Measurements from ENCODE around the gene PRRX1. TPM values are rescaled to one million over a fixed set of nuclear protein-coding genes. Genes with fewer than 3 reads are reported as not detected.

Gene PRRX1
- total RNA-seq, 1 donor from 2014 or later = not detected

DNA sequence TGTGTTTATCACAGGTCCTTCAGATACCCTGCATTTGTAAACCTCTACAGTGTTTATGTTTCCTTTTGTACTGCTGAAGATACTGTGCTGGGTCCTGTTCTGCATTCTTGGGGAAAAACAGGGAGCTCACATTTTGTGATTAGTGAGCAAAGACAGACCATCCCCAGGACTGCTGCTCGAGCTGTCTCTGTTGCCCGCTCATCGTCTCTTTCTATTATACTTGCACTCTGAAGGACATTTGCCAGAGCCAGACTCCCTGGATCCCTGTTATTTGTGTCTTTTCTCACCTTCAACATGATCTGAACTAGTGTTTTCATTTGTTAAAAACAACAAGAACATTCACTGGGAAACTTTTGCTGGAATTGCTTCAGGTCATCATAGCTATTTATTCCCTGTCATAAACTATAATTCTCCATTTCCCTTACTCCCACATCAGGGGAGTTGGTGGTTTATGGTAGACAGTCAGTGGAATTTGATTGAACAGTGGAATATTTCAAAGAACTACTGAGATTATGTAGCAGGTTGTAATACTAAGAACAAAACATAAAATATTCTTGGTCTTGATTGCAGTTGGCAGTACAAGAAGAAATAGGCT lies 53.0 kb downstream of the PRRX1 start:
- intact Hi-C loops (cut with micrococcal nuclease) = no loop called here

DNA sequence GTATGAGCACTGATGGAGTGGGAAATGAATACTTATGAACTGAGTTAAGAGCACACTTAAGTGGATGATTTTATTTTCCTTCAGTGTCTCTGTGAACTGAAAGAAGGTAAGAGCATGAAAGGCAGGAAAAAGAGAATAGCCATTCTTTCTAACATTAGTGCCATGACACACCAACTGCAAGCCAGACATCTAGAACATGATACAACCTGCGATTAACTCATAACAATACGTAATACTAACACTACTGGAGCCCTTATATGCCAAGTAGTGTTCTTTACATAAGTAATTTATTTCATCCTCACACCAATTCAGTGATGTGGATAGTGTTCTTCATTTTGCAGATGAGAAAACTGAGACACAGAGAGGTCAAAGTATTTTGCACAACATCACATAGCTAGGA lies 56.7 kb downstream of the PRRX1 start:
- intact Hi-C loops (cut with micrococcal nuclease) = no loop called here

DNA sequence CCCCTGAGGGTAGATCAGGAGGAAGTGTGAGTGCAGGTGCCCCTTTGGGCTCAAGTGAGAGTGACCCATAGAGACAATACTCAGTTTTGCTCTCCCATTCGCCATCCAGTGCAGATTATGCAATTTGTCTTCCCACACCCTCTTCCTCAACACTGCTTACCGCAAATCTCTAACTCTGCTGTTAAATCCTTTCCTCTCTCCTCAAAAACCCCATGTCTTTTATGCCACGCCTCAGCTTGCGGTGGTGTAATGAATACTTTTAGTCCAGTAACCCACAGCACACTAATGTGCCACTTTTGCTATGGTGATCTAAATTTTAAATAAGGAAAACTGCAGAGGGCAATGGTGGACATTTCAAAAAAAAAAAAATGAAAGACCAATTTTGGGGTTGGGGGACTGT lies 57.7 kb downstream of the PRRX1 start:
- intact Hi-C loops (cut with micrococcal nuclease) = no loop called here

DNA sequence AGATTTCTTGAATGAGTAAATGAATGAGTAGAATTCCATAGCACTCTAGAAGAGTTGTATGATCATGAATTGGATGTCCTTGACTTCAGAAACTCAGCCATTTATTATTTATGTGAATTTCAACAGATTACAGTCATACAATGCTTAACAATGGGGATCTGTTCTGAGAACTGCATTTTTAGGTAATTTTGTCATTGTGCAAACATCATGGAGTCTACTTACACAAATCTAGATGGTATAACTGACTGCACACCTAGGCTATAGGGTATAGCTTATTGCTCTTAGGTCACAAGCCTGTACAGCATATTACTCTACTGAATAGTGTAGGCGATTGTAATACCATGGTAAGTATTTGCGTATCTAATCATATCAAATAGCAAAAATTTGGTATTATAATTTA lies 59.6 kb downstream of the PRRX1 start:
- intact Hi-C loops (cut with micrococcal nuclease) = no loop called here

DNA sequence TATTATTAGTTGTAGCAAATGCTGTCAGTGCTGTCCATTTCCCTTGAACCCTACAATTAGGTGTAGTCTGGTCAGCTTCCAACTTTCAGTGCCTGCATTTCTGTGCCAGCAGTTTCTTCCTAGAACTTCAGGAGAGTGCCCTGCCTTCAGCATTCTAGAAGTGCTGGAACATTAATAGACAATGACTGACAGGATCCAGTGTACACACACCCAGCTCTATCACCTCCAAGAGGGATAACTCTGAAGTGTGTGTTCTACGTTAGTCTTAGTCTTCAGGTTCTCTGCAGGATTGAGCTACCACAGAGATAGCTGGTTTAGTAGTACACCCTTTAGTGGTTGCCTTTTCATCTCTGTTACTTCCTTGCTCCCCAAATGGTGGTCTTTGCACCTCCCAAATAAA lies 61.4 kb downstream of the PRRX1 start:
- intact Hi-C loops (cut with micrococcal nuclease) = no loop called here

DNA sequence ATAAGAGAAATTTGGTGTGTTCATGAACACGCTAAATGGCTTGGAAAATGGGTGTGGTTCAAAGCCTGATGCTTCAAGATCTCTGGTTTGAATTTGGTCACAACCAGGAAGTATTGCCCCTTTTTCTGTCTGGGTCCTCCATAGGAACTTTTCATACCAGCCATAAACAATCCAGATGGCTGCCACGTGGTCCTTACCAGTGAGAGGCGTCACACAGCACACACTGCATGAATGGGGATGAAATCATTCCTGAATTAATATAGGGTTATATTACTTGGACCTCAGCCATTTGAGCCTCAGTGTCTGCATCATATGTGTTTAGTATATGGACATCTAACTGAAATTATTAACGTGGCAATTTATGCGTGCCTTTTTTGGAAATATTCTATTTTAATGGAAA lies 64.0 kb downstream of the PRRX1 start:
- intact Hi-C loops (cut with micrococcal nuclease) = no loop called here

DNA sequence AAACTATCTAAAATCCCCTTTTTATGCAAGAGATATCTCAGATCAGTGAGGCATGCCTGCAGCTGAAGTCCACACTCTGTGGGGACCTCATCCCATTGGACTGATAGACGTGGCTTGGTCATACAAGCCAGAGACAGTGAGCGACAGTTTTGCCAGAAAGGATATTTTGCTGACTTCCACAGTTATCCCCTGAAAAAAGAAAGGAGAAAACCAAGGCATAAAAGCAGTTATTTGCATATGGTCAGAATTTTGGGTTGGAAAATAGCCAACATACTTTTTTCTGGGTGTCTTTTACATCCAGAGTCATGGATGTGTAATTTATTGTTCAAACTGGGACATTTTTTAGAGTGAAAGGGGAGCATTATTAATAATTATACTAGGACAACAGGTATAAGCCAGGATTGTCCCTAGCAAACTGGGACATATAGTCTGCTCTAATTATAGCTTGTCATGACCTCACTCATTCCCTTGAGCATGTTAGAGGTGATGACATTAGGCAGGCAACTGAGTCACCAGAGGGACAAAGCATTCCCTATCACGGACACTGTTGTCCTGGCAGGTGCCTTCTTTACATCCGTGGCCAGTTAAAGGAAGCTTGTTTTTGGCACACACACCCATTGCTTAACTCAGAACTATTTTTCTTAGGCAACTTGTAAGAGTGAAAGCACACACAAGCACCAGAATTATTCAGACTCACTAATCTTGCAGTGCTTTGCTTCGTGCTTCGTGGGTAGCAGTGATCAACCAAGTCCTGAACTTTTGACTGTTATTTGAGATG lies 65.5 kb downstream of the PRRX1 start:
- intact Hi-C loops (cut with micrococcal nuclease) = no loop called here

DNA sequence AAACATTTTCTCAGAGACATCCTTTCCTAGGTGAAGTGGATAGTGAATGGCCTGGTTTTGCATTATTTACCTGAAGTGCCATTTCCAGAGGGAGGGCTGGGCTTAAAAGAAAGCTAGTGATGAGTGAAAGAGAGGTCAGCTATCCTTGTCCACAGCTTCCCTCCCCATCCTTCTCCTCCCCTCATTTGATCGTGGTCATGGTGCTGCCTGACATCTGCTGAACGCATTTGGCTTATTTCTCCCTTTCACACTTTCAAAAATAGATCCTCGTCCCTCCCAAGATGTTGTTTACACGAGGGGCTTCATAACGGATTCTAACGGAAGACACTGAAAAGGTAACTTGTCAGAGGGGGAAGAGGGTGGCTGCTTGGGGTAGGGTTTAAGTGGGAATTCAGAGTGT lies 66.1 kb downstream of the PRRX1 start:
- intact Hi-C loops (cut with micrococcal nuclease) = no loop called here

DNA sequence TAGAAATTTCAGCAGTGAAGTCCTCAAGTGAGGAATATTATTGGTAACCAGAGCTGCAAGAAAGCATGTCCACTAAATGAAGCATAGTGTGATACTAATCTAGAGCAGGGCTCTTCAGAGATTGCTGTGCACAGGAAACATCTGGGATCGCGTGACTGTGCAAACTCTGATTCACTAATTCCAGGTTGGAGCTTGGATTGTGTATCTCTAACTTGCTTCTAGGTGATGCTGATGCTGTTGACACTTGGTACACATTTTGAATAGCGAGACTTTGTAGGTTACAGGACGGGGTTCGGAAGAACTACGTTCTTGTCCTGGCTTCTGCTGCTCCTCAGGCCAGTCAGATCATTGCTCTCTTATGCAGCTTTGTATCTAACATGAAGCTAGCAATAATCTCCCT lies 66.5 kb downstream of the PRRX1 start:
- intact Hi-C loops (cut with micrococcal nuclease) = no loop called here

DNA sequence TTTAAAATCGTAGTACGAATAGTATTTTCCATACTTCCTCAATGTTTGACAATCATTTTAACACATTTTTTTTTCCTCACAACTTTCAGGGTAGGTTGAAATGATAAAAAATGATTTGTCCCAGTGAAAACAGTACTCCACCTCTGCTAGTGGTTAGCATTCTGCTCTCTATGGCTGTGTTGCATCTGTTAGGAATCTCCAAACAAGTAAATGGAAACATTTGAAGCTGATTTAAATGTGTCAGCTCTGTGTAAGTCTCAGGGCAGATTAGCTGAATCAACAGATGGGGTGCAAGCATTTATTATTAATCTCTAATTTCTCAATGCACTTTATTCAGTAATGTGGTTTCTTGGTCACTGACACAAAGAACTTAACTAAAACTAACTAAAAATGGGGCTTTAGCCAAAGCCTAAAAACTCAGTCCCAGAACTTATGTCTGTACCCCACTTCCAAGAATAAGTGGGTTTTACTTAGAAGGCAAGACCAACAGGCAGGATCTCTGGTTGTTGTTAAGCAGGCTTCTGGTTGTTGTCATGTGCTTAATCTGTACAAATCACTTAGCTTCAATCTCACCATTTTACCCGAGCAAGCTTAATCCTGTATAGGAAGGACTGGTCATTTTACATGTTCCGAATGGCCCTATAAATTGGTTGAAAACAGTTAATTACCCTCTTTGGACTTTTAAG lies 67.8 kb downstream of the PRRX1 start:
- intact Hi-C loops (cut with micrococcal nuclease) = no loop called here

DNA sequence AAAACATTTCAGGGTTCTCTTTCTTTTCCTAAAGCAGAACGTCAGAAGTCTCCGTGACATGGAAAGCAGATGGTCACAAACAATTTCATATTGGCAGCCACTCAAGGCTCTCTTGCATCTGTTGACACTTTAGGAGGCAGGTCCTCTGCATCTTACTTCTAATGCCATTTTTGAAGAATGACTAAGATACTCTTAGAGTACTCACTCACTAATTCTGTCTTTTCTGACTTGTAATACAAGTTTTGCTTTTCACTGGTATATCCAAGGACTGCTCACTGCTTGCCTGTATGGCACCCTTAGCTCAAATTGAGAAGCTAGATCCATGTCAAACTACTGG lies 68.3 kb downstream of the PRRX1 start:
- intact Hi-C loops (cut with micrococcal nuclease) = no loop called here

DNA sequence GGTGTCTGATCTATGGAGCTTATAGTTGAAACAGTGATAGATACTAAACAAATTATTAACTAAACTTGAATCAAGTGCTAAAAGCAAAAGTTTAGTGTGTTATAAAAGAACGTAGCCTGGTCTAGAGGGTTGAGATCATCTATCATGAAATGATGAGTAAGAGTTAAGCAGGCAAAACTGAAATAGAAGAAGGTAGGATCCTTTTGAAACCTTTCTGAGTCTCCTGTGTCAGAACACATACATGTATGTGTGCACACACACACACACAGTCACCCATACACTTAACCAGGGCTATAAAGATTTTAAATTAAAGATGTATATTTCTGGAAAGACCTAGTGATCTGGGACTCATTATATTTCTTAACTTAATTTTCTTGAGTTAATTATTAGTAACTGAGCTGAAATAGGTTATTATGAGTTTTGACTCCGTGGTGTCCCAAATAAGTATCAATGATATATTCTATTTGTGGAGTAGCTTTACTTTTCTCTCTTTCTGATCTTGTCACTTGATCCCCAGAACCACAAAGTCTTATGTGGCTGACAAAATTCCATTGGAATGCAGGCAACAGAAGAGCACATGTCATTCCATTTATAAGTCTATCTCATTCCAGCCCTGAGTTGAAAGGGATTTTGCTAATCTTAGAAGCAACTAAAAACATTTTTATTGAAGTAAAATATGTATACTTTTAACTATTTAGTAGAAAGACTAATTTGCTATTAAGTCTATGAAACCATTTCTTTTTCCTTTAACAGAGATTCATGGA lies 70.7 kb downstream of the PRRX1 start:
- intact Hi-C loops (cut with micrococcal nuclease) = no loop called here

DNA sequence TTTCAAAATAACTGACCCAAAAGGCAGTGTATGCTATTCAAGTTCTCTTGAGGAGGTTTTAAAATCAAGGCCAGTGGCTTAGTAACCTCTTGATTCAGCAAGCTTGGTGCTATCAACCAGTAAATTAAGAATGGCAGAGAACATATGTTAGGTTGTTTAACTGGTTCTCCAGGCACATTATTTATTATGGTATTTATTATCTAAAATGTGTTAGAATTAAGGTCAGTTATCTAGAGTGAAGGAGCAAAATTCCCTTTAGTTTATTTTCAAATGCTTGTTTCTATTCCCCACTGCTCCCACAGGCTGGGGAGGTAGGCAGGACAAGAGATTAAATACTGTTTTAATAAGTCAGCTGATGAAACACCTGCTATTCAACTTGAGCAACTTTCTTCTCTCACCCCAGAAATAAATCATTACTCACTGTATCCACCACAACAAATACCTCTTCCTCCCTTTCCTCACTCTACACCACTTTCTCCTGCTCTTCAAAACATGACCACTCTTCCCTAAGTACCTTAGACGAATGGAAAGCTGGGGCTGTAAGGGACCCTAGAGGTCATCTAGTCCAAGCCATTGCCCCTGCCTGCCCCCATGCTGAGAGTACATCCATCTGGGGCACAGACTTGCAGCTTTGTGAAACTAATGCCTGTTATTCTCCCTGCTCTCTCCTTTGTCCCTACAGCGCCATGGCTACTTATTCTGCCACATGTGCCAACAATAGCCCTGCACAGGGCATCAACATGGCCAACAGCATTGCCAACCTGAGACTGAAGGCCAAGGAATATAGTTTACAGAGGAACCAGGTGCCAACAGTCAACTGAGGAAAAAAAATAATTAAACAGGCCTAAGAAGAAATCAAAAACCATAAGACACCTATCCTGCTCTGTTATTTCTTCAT lies 71.7 kb downstream of the PRRX1 start:
- intact Hi-C loops (cut with micrococcal nuclease) = no loop called here

DNA sequence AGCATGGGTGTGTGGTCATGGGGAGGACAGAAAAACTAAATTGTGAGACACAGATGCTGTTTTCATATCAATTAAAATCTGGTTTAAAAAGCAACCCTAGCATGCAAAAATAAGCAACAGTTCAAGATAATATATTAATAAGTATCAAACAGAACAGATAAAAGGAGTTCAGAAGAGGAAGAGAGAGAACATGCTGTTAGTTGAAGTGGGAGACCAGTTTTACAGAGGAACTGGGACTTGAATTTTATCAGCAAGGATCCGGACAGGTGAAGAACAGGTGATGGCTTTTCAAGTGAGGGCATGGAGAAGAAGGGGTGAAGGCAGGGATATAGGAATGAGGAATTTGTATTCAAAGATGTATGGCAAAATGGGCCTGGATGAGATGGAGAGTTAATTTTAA lies 75.9 kb downstream of the PRRX1 start:
- intact Hi-C loops (cut with micrococcal nuclease) = no loop called here

DNA sequence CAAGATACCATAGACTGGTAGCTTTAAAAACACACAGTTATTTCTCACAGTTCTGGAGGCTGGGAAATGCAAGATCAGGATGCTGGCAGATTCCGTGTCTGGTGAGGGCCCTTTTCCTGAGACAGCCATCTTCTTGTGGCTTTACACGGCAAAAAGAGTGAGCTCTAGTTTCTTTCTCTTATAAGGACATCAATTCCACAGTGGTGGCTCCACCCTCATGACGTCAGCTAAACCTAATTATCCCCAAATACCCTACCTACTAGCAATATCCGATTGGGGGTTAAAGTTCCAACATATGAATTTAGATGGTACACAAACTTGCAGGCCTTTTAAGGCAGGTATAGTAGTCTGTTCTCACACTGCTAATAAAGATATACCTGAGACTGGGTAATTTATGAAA lies 77.7 kb downstream of the PRRX1 start:
- intact Hi-C loops (cut with micrococcal nuclease) = no loop called here

DNA sequence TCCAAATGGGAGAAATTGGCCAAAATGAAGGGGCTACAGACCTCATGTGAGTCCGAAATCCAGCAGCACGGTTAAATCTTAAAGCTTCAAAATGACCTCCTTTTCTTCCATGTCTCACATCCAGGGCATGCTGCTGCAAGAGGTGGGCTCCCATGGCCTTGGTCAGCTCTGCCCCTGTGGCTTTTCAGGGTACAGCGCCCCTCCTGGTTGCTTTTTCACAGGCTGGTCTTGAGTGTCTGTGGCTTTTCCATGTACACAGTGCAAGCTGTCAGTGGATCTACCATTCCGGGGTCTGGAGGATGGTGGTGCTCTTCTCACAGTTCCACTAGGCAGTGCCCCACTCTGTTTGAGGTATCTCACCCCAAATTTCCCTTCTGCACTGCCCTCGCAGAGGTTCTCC lies 78.7 kb downstream of the PRRX1 start:
- intact Hi-C loops (cut with micrococcal nuclease) = no loop called here

DNA sequence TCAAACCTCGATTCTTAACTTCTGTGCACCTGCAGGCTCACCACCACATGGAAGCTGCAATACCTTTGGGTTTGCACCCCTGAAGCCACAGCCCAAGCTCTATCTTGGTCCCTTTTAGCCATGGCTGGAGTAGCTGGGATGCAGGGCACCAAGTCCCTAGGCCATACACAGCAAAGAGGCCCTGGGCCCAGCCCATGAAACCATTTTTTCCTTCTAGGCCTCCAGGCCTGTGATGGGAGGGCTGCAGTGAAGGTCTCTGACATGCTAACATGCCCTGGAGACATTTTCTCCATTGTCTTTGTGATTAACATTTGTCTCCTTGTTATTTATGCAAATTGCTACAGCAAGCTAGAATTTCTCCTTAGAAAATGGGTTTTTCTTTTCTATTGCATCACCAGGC lies 79.2 kb downstream of the PRRX1 start:
- intact Hi-C loops (cut with micrococcal nuclease) = no loop called here

DNA sequence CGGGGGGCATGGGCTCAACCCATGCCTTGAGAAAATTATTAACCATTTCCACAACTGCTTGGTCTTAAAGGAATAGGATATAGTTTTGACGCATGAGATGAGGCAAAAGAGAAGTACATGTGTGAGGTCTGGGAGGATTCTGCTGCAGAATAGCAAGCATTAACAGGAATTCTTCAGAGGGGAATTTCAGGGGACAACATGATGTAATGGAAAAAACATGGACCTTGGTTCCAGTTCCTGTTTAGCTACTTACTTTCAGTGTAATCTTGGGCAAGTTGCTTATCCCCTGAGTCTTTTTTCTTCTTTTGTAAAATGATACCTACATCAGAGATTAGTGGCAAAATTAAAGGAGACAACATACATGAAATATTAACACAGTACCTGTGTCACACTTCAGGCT lies 85.6 kb downstream of the PRRX1 start:
- intact Hi-C loops (cut with micrococcal nuclease) = no loop called here

DNA sequence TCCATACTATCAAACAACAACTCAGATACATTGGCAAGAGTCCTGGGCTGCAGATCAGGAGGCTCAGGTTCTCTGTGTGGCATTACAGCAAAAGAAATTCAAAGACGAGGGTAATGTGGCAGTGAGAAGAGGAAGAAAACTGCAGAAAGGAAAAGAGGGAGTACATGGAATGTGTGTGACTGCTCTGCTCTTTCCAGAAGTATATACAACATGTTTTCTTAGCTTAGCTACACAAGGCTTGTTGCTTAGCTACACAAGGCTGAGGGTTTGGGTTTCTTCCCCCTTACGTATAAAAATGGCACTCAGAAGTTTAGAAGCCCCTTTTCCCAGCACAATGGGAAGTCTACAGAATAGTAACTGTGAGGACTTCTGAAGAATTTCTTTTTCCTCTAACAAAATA lies 86.0 kb downstream of the PRRX1 start:
- intact Hi-C loops (cut with micrococcal nuclease) = no loop called here

DNA sequence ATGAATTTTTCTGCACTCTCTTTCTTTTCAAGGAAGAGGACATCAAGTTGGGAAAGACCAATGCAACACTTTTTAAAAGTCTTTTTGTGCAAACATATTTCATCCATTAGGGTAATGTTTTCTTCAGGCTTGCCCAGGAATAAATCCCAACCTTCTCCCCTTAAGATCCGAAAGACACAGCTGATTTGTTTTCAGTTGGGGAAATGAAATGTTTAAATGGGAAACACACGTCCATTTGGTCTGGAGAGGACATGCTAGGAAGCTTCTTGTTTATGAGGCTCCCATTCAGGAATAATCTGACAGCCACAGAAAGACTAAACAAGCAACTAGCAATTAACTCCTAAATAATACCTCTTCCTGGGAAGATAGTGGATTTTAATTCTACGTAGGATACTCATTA lies 91.9 kb downstream of the PRRX1 start:
- intact Hi-C loops (cut with micrococcal nuclease) = no loop called here

DNA sequence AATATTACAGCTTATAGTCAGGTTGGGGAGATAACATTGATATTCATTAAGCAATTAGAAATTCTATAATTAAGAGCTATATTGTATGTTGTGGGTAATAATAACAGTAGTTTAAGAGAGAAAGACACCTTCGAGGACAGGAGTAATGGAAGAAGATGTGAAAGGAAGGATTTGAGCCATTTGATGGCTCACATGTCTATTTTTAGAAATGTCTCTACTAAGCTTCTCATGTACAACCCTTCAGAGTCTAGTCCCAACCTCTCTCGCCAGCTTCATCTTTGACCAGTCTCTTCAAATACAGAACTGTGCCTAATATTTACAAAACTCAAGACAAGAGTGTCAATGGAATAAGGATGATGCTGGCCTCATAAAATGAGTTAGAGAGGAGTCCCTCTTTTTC lies 95.1 kb downstream of the PRRX1 start:
- intact Hi-C loops (cut with micrococcal nuclease) = no loop called here

Data from T-helper 1 cell treated with Interleukin-12 subunit alpha and Interleukin-12 subunit beta and Interleukin-4 antibody, amounts not matched to agents 30 ng/mL and 1 ng/mL, for 36 hours (primary cell).